DOHH2 (cell line): ENCODE measurements around the gene CIB4.

ENCODE experiments used
- CTCF ChIP-seq: fragments of 200-600 bp; sonication (generic); IDR thresholded peaks from one replicate; pipeline ENCODE4 v1.5.1; 2014; ENCODE audit warnings: antibody characterized with exemption, mild to moderate bottlenecking, low read depth, low read length; ENCODE audit not compliant: poor library complexity, severe bottlenecking
- EZH2phosphoT487 ChIP-seq: fragments of 200-600 bp; sonication (generic); IDR thresholded peaks from 2 replicates; pipeline ENCODE4 v1.6.1; 2017; ENCODE audit warnings: borderline replicate concordance, mild to moderate bottlenecking, antibody characterized with exemption, low read length, moderate library complexity, mixed read lengths

DNA sequence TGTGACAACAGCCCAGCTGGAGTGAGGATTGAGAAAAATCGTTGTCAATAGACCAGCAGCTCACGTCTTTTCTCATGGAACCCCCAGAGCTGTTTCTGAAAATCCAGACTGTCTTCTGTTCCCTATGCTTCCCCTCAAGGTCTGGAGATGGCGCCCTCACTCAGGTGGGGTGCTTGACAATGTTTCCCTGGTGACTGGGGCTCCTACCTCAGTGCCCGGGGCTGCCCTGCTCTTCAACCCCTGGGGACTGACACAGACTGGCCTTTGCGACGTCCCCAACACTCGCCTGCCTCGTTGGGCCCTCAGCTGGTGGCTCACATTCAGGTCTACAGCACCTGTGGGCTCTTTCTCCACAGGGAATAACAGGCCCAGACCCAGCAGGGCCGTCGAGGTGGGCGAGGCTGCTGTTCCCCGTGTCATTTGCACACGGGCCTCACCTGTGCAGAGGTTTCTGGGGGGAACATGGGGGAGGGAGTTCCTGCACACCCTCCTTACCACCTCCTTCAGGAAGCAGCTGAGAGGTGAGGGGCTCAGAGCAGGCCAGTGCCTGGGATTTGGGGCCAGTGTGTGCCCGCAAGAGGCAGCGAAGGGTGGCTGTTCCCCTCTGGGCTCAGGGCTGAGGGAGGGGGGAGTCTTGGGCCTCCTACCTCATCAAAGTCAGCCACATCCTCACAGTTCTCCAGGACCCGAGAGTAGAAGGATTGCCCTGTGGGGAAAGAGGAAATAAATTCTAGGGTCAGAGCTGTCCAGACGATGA, 103.9 kb downstream of the CIB4 start:
- TF ChIP-seq CTCF = no peak
- TF ChIP-seq EZH2phosphoT487 = no peak
